PC-9 (cell line): ENCODE results near the gene MRO. TPM values are rescaled to one million over a fixed set of nuclear protein-coding genes. Genes with fewer than 3 reads are reported as not detected.
"Not testable (repeated sequence)": the region's sequence is repeated elsewhere in the genome, so short reads cannot be mapped to it uniquely, and the experiment has no call there.

Experiments
- BruUV-seq: library from RNA; stranded (reverse); fragments of 400-500 nt; replicated peaks from 2 replicates; lab custom pipeline; 2021; lab: Mats Ljungman, UMichigan
- CTCF ChIA-PET: fragments of 300-600 bp; sonication (Branson Sonifier 250); formaldehyde crosslinking; loops from one replicate; lab custom pipeline; 2022; ENCODE audit warnings: antibody characterized with exemption; lab: Charles Lee
- POLR2A ChIA-PET: fragments of 300-600 bp; sonication (Branson Sonifier 250); formaldehyde crosslinking; loops from one replicate; lab custom pipeline; 2022; ENCODE audit warnings: antibody characterized with exemption; ENCODE audit not compliant: unreplicated experiment; lab: Charles Lee
- DNase-seq, 2 experiments: peaks; one replicate each; pipeline versions ENCODE4 v3.0.0 to v3.0.0-alpha.2; 2015 to 2022; ENCODE audit warnings: mixed read lengths in 1 of 2
- H2AFZ ChIP-seq: fragments of 200-600 bp; sonication (generic); 2 replicates; pipeline ENCODE4 v1.8.1; 2017; ENCODE audit warnings: antibody characterized with exemption
- H3F3A ChIP-seq: fragments of 200-600 bp; sonication (generic); 2 replicates; pipeline ENCODE4 v1.8.1; 2017; ENCODE audit warnings: antibody characterized with exemption, mild to moderate bottlenecking, low read depth; ENCODE audit not compliant: insufficient read depth
- H3K27ac ChIP-seq: fragments of 200-600 bp; sonication (generic); 2 replicates; pipeline ENCODE4 v1.6.1; 2016; ENCODE audit warnings: mixed run types
- H3K27me3 ChIP-seq: fragments of 200-600 bp; sonication (generic); 2 replicates; pipeline ENCODE4 v1.6.1; 2016; ENCODE audit warnings: low read depth, mixed run types; ENCODE audit not compliant: insufficient read depth
- H3K36me3 ChIP-seq: fragments of 200-600 bp; sonication (generic); 2 replicates; pipeline ENCODE4 v1.6.1; 2016; ENCODE audit warnings: low read depth, mixed run types
- H3K4me1 ChIP-seq: fragments of 200-600 bp; sonication (generic); replicated peaks from 2 replicates; pipeline ENCODE4 v1.6.1; 2016; ENCODE audit warnings: mixed run types; ENCODE audit not compliant: insufficient read depth
- H3K4me2 ChIP-seq: fragments of 200-600 bp; sonication (generic); 2 replicates; pipeline ENCODE4 v1.6.1; 2017; ENCODE audit warnings: mixed run types
- H3K4me3 ChIP-seq: fragments of 200-600 bp; sonication (generic); 2 replicates; pipeline ENCODE4 v1.6.1; 2016; ENCODE audit warnings: mixed run types
- H3K79me2 ChIP-seq: fragments of 200-600 bp; sonication (generic); 2 replicates; pipeline ENCODE4 v1.6.1; 2017; ENCODE audit warnings: low read depth, mixed run types
- H3K9me2 ChIP-seq: fragments of 200-600 bp; sonication (generic); 2 replicates; pipeline ENCODE4 v1.8.1; 2017; ENCODE audit warnings: mild to moderate bottlenecking; ENCODE audit not compliant: insufficient read depth
- H3K9me3 ChIP-seq: fragments of 200-600 bp; sonication (generic); 2 replicates; pipeline ENCODE4 v1.8.1; 2016; ENCODE audit warnings: low read depth; ENCODE audit not compliant: insufficient read depth
- H4K20me1 ChIP-seq: fragments of 200-600 bp; sonication (generic); 2 replicates; pipeline ENCODE4 v1.8.1; 2017; ENCODE audit not compliant: insufficient read depth
- EZH2 ChIP-seq: fragments of 200-600 bp; sonication (generic); IDR thresholded peaks from 2 replicates; pipeline ENCODE4 v1.8.0; 2017; ENCODE audit warnings: antibody characterized with exemption, low read depth
- intact Hi-C: fragments of 100-400 bp; cut with micrococcal nuclease; formaldehyde crosslinking; loops from one replicate; pipeline ENCODE4 v1.10.0; 2022; ENCODE audit not compliant: unreplicated experiment
- total RNA-seq: library from RNA; stranded (reverse); gene quantifications from 2 replicates; pipeline ENCODE4 v1.2.3, GENCODE V29; 2021
- TF ChIP-seq, protein P1 (sequence below): fragments of 200-600 bp; sonication (generic); conservative IDR thresholded peaks from 2 replicates; pipeline ENCODE4 v1.6.1; 2017; ENCODE audit warnings: mixed run types, antibody characterized with exemption, mild to moderate bottlenecking, moderate library complexity

Gene MRO
- total RNA-seq, 1 experiment from 2014 or later = not detected

- Histone ChIP-seq H3K9me2 (no peaks in the 10 kb centered on the region), H3F3A (peaks cover 7% of the 10 kb centered on the region), H3K79me2 (no peaks in the 10 kb centered on the region), H4K20me1 (no peaks in the 10 kb centered on the region), H3K27ac (no peak overlapping the region), H3K4me3 (no peak overlapping the region), H3K4me2 (no peak overlapping the region), H3K4me1 (peaks cover 7% of the 10 kb centered on the region), H3K36me3 (no peaks in the 10 kb centered on the region), H2AFZ (no peak overlapping the region), H3K9me3 (0 out of 2 replicates have a peak, but pooled peaks cover 6% of the 10 kb centered on the region), H3K27me3 (no peaks in the 10 kb centered on the region)
- BruUV-seq = no TSS peak
- CTCF ChIA-PET = no interaction called here
- no peak for DNase-seq
- no peak for TF ChIP-seq EZH2
- TF ChIP-seq, protein P1, sequence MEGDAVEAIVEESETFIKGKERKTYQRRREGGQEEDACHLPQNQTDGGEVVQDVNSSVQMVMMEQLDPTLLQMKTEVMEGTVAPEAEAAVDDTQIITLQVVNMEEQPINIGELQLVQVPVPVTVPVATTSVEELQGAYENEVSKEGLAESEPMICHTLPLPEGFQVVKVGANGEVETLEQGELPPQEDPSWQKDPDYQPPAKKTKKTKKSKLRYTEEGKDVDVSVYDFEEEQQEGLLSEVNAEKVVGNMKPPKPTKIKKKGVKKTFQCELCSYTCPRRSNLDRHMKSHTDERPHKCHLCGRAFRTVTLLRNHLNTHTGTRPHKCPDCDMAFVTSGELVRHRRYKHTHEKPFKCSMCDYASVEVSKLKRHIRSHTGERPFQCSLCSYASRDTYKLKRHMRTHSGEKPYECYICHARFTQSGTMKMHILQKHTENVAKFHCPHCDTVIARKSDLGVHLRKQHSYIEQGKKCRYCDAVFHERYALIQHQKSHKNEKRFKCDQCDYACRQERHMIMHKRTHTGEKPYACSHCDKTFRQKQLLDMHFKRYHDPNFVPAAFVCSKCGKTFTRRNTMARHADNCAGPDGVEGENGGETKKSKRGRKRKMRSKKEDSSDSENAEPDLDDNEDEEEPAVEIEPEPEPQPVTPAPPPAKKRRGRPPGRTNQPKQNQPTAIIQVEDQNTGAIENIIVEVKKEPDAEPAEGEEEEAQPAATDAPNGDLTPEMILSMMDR = no peak
- intact Hi-C loops = no loop called here
- POLR2A ChIA-PET = no interaction called here
Measured at GRCh38 chr18:50859793-50860555, 40.2 kb upstream of the MRO start.

- DNase-seq = no peak
- Histone ChIP-seq H3K4me2 (no peak overlapping the region), H2AFZ (no peak overlapping the region), H3K36me3 (no peaks in the 10 kb centered on the region), H4K20me1 (no peaks in the 10 kb centered on the region), H3K9me3 (0 out of 2 replicates have a peak, but pooled peaks cover 6% of the 10 kb centered on the region), H3K4me1 (peaks cover 30% of the 10 kb centered on the region), H3K9me2 (no peaks in the 10 kb centered on the region), H3F3A (peaks cover 29% of the 10 kb centered on the region), H3K4me3 (no peak overlapping the region), H3K27me3 (no peaks in the 10 kb centered on the region), H3K79me2 (no peaks in the 10 kb centered on the region), H3K27ac (no peak overlapping the region)
- BruUV-seq = no TSS peak
- CTCF ChIA-PET = no interaction called here
- intact Hi-C loops = no loop called here
- TF ChIP-seq EZH2 = no peak
- TF ChIP-seq, protein P1 = no peak
- POLR2A ChIA-PET = no interaction called here
Measured at GRCh38 chr18:50857694-50858093, 37.9 kb upstream of the MRO start.

- POLR2A ChIA-PET, H3K79me2 ChIP-seq, H3K27ac ChIP-seq, BruUV-seq, H3K4me2 ChIP-seq, intact Hi-C loops, H3K9me2 ChIP-seq, H3K4me3 ChIP-seq, H2AFZ ChIP-seq, H3K36me3 ChIP-seq, H3K27me3 ChIP-seq, H4K20me1 ChIP-seq, H3K9me3 ChIP-seq, DNase-seq: not testable (repeated sequence)
- CTCF ChIA-PET = interaction anchor here (0.5 kb wide), 1 partner anchor 35 kb away, joined by 5 read pairs; no protein-coding TSS in a partner anchor
- Histone ChIP-seq H3F3A (peaks cover 31% of the 10 kb centered on the region), H3K4me1 (peaks cover 32% of the 10 kb centered on the region)
Measured at GRCh38 chr18:50857166-50857565, 37.4 kb upstream of the MRO start.
